Mammary epithelial cell (primary cell): ENCODE measurements around the gene POLR3G.

Experiments
- CTCF ChIP-seq, 2 donors: IDR thresholded peaks in 1 of 2; conservative IDR thresholded peaks in 1 of 2; 2 replicates each; pipeline ENCODE4 v1.5.1; 2011 to 2012; ENCODE audit warnings: inconsistent platforms in 2 of 2, low read length in 2 of 2, mild to moderate bottlenecking in 2 of 2, control low read depth in 1 of 2, low read depth in 1 of 2; ENCODE audit not compliant: insufficient read depth in 1 of 2; ENCODE audit errors: extremely low read depth in 1 of 2
- EZH2 ChIP-seq: IDR thresholded peaks from 2 replicates; pipeline ENCODE4 v1.6.1; 2012; ENCODE audit warnings: low read length, inconsistent platforms, borderline replicate concordance

- TF ChIP-seq CTCF (conservative IDR thresholded peaks at IDR 0.05 in 1 of 2, IDR thresholded peaks at IDR 0.05 in 1 of 2; ENCODE audit: extremely low read depth in 1 of 2, insufficient read depth in 1 of 2, low read depth in 1 of 2, low read length in 2 of 2) (no peak), EZH2 (no peak)
Observed at GRCh38 chr5:90483206-90483605, 8.5 kb downstream of the POLR3G start.
